Lower leg skin (tissue), 3 donors: Measurements from ENCODE around the gene TPP1.

ENCODE experiments used
- CTCF ChIP-seq, 3 donors: fragments of 450-650 bp; IDR thresholded peaks; one replicate each; pipeline ENCODE4 v1.5.1; 2016; ENCODE audit warnings: antibody characterized with exemption in 3 of 3, mild to moderate bottlenecking in 3 of 3, moderate library complexity in 2 of 3
- POLR2A ChIP-seq, 2 donors: fragments of 450-650 bp; IDR thresholded peaks; one replicate each; pipeline ENCODE4 v1.6.1; 2016 to 2017; ENCODE audit warnings: antibody characterized with exemption in 2 of 2, mild to moderate bottlenecking in 1 of 2, moderate library complexity in 1 of 2

GRCh38 chr11:6642957-6643356 lies 23.7 kb upstream of the TPP1 start:
- TF ChIP-seq CTCF (IDR thresholded peaks at IDR 0.05), result no peak
- no peak for TF ChIP-seq POLR2A (IDR thresholded peaks at IDR 0.05)
